Gastrocnemius medialis (tissue), 4 donors: ENCODE measurements around the gene IL12RB1.

Experiments used
- CTCF ChIP-seq, 5 experiments: fragments of 450-650 bp in 3 of 5; fragments of 200-600 bp in 2 of 5; sonication (generic) in 2 of 5; IDR thresholded peaks in 4 of 5; conservative IDR thresholded peaks in 1 of 5; 1 replicate in 4 of 5; 2 replicates in 1 of 5; pipeline ENCODE4 v1.5.1; 2016 to 2019; ENCODE audit warnings: antibody characterized with exemption in 5 of 5, mild to moderate bottlenecking in 3 of 5, moderate library complexity in 3 of 5
- POLR2A ChIP-seq, 2 donors: fragments of 450-650 bp; IDR thresholded peaks; one replicate each; pipeline ENCODE4 v1.6.1; 2017; ENCODE audit warnings: antibody characterized with exemption in 2 of 2, mild to moderate bottlenecking in 2 of 2, moderate library complexity in 2 of 2

DNA sequence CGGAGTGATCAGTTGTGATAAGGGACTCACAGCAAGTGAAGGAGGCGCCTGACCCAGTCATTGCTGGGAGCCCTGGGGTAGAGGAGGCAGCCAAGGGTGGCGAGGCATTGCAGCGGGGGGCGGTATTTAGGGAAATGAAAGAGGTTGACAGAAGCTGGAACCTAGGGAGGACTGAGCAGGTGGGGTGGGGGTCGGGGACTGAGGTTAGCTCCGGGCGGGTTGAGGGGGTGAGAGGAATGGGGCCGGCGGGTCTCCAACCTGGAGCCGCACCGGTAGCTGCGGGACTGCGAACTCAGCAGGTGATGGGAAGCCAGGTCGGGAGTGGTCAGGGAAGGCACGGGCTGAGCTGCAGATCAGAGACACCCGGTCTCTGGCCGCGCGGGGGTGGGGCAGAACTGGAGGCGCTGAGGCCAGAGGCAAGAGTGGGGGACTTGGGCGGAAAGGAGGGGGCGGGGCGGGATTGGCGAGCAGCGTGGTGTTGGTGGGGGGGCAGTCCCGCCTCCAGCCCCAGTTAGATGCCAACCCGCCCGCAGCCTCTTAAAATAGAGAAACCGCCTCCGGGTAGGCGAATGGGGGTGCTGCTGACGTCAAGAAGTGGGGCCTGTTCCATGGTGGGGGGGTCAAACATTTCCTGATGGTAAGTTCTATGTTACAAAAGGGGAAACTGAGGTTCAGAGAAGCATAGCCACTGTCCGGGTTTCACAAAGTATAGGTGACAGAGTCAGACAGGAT is 12.3 kb upstream of the IL12RB1 start:
- no peak for TF ChIP-seq CTCF (IDR thresholded peaks at IDR 0.05 in 4 of 5, conservative IDR thresholded peaks at IDR 0.05 in 1 of 5)
- TF ChIP-seq POLR2A (IDR thresholded peaks at IDR 0.05), result no peak
